Measurements from ENCODE around the gene INSYN2A. TPM values are rescaled to one million over a fixed set of nuclear protein-coding genes. Genes with fewer than 3 reads are reported as not detected.
A peak's percentile ranks its signal among the peaks of the same experiment; 100 is the strongest.

INSYN2A gene
- polyA plus RNA-seq, 3 donors: not detected

DNA sequence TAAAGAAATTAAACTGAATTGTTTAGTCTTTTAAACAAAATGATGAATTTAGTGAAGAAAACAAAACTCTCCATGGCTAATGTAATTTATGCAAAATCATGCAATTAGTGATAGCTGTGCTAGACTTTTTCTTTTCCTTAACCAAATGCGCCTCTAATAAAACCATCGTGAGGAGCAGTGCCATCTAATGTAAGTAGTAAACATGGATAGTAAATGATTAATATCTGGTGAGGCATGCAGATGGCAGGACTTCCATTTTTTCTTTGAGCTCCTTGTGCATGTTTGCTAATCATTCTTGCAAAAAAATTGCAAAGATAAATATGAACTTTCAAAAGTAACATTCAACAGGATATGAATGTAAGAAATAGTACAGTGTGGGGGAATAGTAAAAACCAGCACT, 2.3 kb downstream of the INSYN2A start:
- no peak overlapping the region for H3K9ac ChIP-seq (ENCODE audit: insufficient read depth, low read length, poor library complexity, severe bottlenecking)
- H3K4me3 ChIP-seq (replicated peaks in 1 of 3; ENCODE audit: low read depth in 2 of 3, low read length in 3 of 3): no peak overlapping the region
- H3K9me3 Mint-ChIP-seq: peaks cover 0 to 7% (median 0%) of the 10 kb centered on the region in 7 donors
- intact Hi-C loops (cut with micrococcal nuclease): no loop called here
- TF ChIP-seq CTCF (IDR thresholded peaks at IDR 0.05): no peak
- H3K9me3 ChIP-seq (replicated peaks in 1 of 2; ENCODE audit: control insufficient read depth in 1 of 2, insufficient read depth in 1 of 2, low read length in 2 of 2): no peaks in the 10 kb centered on the region
- H3K36me3 ChIP-seq (replicated peaks in 1 of 2; ENCODE audit: control insufficient read depth in 1 of 2, insufficient read depth in 2 of 2, low read length in 2 of 2): no peaks in the 10 kb centered on the region
- peaks cover 39 to 51% of the 10 kb centered on the region in 2 donors for H3K27me3 ChIP-seq (ENCODE audit: control insufficient read depth in 2 of 2, insufficient read depth in 2 of 2, low read length in 2 of 2)
- no peak overlapping the region for H3K27ac ChIP-seq (ENCODE audit: low read depth in 1 of 2, low read length in 2 of 2)
- H3K4me3 Mint-ChIP-seq: peak overlapping the region in 1 of 2 donors; percentile 73
- no peaks in the 10 kb centered on the region for H3K4me1 ChIP-seq (ENCODE audit: control insufficient read depth in 1 of 2, insufficient read depth in 2 of 2, low read length in 2 of 2)
- no peak overlapping the region for H2AFZ ChIP-seq (ENCODE audit: insufficient read depth, low read depth, low read length, poor library complexity, severe bottlenecking)
- peaks cover 39 to 60% (median 48%) of the 10 kb centered on the region in 3 donors for H3K27me3 Mint-ChIP-seq (ENCODE audit: low read depth in 3 of 3)
- no peak overlapping the region for H3K4me2 ChIP-seq (replicated peaks; ENCODE audit: extremely low read depth, low read length, poor library complexity, severe bottlenecking)
- H3K36me3 Mint-ChIP-seq: no peaks in the 10 kb centered on the region
- H3K27ac Mint-ChIP-seq: no peak overlapping the region
- H3K79me2 ChIP-seq (ENCODE audit: insufficient read depth, low read length): no peaks in the 10 kb centered on the region
- DNase-seq: no peak
- WGBS (ENCODE audit: insufficient coverage): no CpG with 5 or more reads among the region's 2 CpGs
- no peaks in the 10 kb centered on the region for H4K20me1 ChIP-seq (ENCODE audit: insufficient read depth, low read length)
- peaks cover 3% of the 10 kb centered on the region for H3K4me1 Mint-ChIP-seq

DNA sequence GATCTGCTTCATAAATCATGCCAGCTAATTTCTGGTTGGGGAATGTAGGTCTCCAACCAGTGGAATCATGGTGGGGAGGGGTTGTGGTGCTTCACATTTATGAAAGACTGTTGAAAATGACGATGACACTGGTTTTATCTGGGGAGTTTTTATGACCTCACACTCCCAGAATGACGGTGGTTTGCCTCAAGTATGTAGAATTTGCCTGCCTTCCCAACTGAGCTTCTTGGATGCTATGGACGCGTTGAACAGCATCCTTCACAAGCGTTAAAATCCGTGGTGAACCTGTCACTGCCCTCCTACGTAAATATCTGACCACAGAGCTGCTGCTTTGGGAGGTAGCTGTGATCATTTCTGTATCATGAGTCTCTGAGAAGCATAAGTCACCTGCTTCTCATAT, 3.3 kb downstream of the INSYN2A start:
- Histone ChIP-seq H3K36me3 (replicated peaks in 1 of 2; ENCODE audit: control insufficient read depth in 1 of 2, insufficient read depth in 2 of 2, low read length in 2 of 2) (no peaks in the 10 kb centered on the region), H3K27me3 (ENCODE audit: control insufficient read depth in 2 of 2, insufficient read depth in 2 of 2, low read length in 2 of 2) (peaks cover 37 to 49% of the 10 kb centered on the region in 2 donors), H3K4me1 (ENCODE audit: control insufficient read depth in 1 of 2, insufficient read depth in 2 of 2, low read length in 2 of 2) (no peaks in the 10 kb centered on the region), H3K79me2 (ENCODE audit: insufficient read depth, low read length) (no peaks in the 10 kb centered on the region), H4K20me1 (ENCODE audit: insufficient read depth, low read length) (no peaks in the 10 kb centered on the region), H3K4me2 (replicated peaks; ENCODE audit: extremely low read depth, low read length, poor library complexity, severe bottlenecking) (no peak overlapping the region), H3K9ac (ENCODE audit: insufficient read depth, low read length, poor library complexity, severe bottlenecking) (no peak overlapping the region), H3K4me3 (replicated peaks in 1 of 3; ENCODE audit: low read depth in 2 of 3, low read length in 3 of 3) (no peak overlapping the region), H2AFZ (ENCODE audit: insufficient read depth, low read depth, low read length, poor library complexity, severe bottlenecking) (no peak overlapping the region), H3K9me3 (replicated peaks in 1 of 2; ENCODE audit: control insufficient read depth in 1 of 2, insufficient read depth in 1 of 2, low read length in 2 of 2) (no peaks in the 10 kb centered on the region), H3K27ac (ENCODE audit: low read depth in 1 of 2, low read length in 2 of 2) (no peak overlapping the region)
- Mint-ChIP-seq H3K36me3 (no peaks in the 10 kb centered on the region), H3K27ac (no peak overlapping the region), H3K4me1 (peaks cover 3% of the 10 kb centered on the region), H3K4me3 (peak overlapping the region in 1 of 2 donors; percentile 51), H3K27me3 (ENCODE audit: low read depth in 3 of 3) (peaks cover 36 to 54% (median 41%) of the 10 kb centered on the region in 3 donors), H3K9me3 (peaks cover 0 to 7% (median 0%) of the 10 kb centered on the region in 7 donors)
- 81% methylated on average over 6 of the region's 7 CpGs for WGBS (ENCODE audit: insufficient coverage)
- intact Hi-C loops (cut with micrococcal nuclease): no loop called here
- no peak for DNase-seq
- TF ChIP-seq CTCF (IDR thresholded peaks at IDR 0.05): no peak
